Astrocyte of the cerebellum (primary cell): ENCODE measurements around the gene SPTLC2.

Experiments used
- DNase-seq: peaks from one replicate; pipeline ENCODE4 v3.0.0-alpha.2; 2011; ENCODE audit warnings: low read depth
- H3K4me3 ChIP-seq: 2 replicates; pipeline ENCODE4 v1.5.1; 2011; ENCODE audit warnings: mild to moderate bottlenecking, low read depth, low read length, moderate library complexity
- CTCF ChIP-seq: IDR thresholded peaks from 2 replicates; pipeline ENCODE4 v1.5.1; 2012; ENCODE audit warnings: low read length, low read depth, moderate library complexity, mild to moderate bottlenecking; ENCODE audit errors: missing control alignments
- in situ Hi-C: cut with HindIII; loops from 2 replicates; pipeline ENCODE4 v1.10.0; 2017; ENCODE audit warnings: low sequenced_read_pairs

The SPTLC2 gene

GRCh38 chr14:77605392-77605972 lies 11.0 kb downstream of the SPTLC2 start:
- in situ Hi-C loops = loop anchor here (5.0 kb wide), 1 partner anchor 92 kb away; no protein-coding TSS in a partner anchor
- no peak for DNase-seq
- H3K4me3 ChIP-seq = no peak overlapping the region
- no peak for TF ChIP-seq CTCF

GRCh38 chr14:77603654-77604255 lies 12.7 kb downstream of the SPTLC2 start:
- in situ Hi-C loops = no loop called here
- peak; percentile 31 for TF ChIP-seq CTCF
- DNase-seq = no peak
- H3K4me3 ChIP-seq = no peak overlapping the region

GRCh38 chr14:77603031-77603430 lies 13.4 kb downstream of the SPTLC2 start:
- DNase-seq = no peak
- H3K4me3 ChIP-seq = no peak overlapping the region
- in situ Hi-C loops = no loop called here
- TF ChIP-seq CTCF = no peak

- no peak overlapping the region for H3K4me3 ChIP-seq
- in situ Hi-C loops = no loop called here
- DNase-seq = no peak
- no peak for TF ChIP-seq CTCF
Measured at GRCh38 chr14:77601846-77602619, 14.4 kb downstream of the SPTLC2 start.

- in situ Hi-C loops = no loop called here
- TF ChIP-seq CTCF = no peak
- no peak overlapping the region for H3K4me3 ChIP-seq
- DNase-seq = no peak
Measured at GRCh38 chr14:77599889-77600288, 16.5 kb downstream of the SPTLC2 start.

GRCh38 chr14:77598366-77599070 lies 17.9 kb downstream of the SPTLC2 start:
- H3K4me3 ChIP-seq = no peak overlapping the region
- in situ Hi-C loops = no loop called here

More at GRCh38 chr14:77598366-77599070, 17.9 kb downstream of the SPTLC2 start:
- DNase-seq = no peak
- no peak for TF ChIP-seq CTCF
